SK-N-SH treated with all-trans-retinoic acid at 6 μM for 48 hours (cell line): ENCODE results near the gene ASTN2.

ENCODE experiments used
- BACH2 ChIP-seq: fragments of 250-450 bp; sonication (Bioruptor Pico); IDR thresholded peaks from 2 replicates; pipeline ENCODE4 v1.9.0; 2021; ENCODE audit warnings: mild to moderate bottlenecking, borderline replicate concordance
- ISL1 ChIP-seq: fragments of 250-450 bp; sonication (Bioruptor Pico); IDR thresholded peaks from 2 replicates; pipeline ENCODE4 v2.1.2; 2022; ENCODE audit warnings: mild to moderate bottlenecking, moderate library complexity
- PATZ1 ChIP-seq: fragments of 250-450 bp; sonication (Bioruptor Pico); IDR thresholded peaks from 2 replicates; pipeline ENCODE4 v1.8.0; 2020; ENCODE audit warnings: mild to moderate bottlenecking, moderate library complexity, borderline replicate concordance
- POU6F1 ChIP-seq: fragments of 250-450 bp; sonication (Bioruptor Pico); IDR thresholded peaks from 2 replicates; pipeline ENCODE4 v1.8.0; 2021; ENCODE audit warnings: low read depth, mild to moderate bottlenecking, moderate library complexity, borderline replicate concordance
- RARB ChIP-seq: fragments of 250-450 bp; sonication (Bioruptor Pico); IDR thresholded peaks from 2 replicates; pipeline ENCODE4 v1.8.0; 2021; ENCODE audit warnings: mild to moderate bottlenecking, moderate library complexity
- TCF4 ChIP-seq: fragments of 250-450 bp; sonication (Bioruptor Pico); IDR thresholded peaks from 2 replicates; pipeline ENCODE4 v1.8.0; 2021; ENCODE audit warnings: mild to moderate bottlenecking, moderate library complexity, borderline replicate concordance
- ZC3H10 ChIP-seq: fragments of 250-450 bp; sonication (Bioruptor Pico); IDR thresholded peaks from 2 replicates; pipeline ENCODE4 v1.5.1; 2021; ENCODE audit warnings: mild to moderate bottlenecking, moderate library complexity
- ZFP3 ChIP-seq: fragments of 250-450 bp; sonication (Bioruptor Pico); IDR thresholded peaks from 2 replicates; pipeline ENCODE4 v1.5.0; 2020; ENCODE audit warnings: mild to moderate bottlenecking, moderate library complexity
- ZFP30 ChIP-seq: fragments of 450-650 bp; formaldehyde crosslinking; IDR thresholded peaks from 2 replicates; pipeline ENCODE4 v1.5.0; 2022; ENCODE audit warnings: mild to moderate bottlenecking, moderate library complexity
- ZNF8 ChIP-seq: fragments of 450-650 bp; formaldehyde crosslinking; IDR thresholded peaks from 2 replicates; pipeline ENCODE4 v1.5.0; 2020; ENCODE audit warnings: mild to moderate bottlenecking, moderate library complexity

- TF ChIP-seq RARB (no peak), ZFP3 (CRISPR knock-in tag) (no peak), ZFP30 (CRISPR knock-in tag) (no peak), BACH2 (CRISPR knock-in tag) (no peak), TCF4 (CRISPR knock-in tag) (no peak), ZNF8 (CRISPR knock-in tag) (no peak), POU6F1 (no peak), PATZ1 (no peak), ISL1 (CRISPR knock-in tag) (no peak), ZC3H10 (CRISPR knock-in tag) (no peak)
Measured at GRCh38 chr9:116656501-116656971, 758.3 kb downstream of the ASTN2 start.
